ENCODE measurements around the gene TMEM130.
A peak's percentile ranks its signal among the peaks of the same experiment; 100 is the strongest.
"Not testable (repeated sequence)": the region's sequence is repeated elsewhere in the genome, so short reads cannot be mapped to it uniquely, and the experiment has no call there.

Gene TMEM130

DNA sequence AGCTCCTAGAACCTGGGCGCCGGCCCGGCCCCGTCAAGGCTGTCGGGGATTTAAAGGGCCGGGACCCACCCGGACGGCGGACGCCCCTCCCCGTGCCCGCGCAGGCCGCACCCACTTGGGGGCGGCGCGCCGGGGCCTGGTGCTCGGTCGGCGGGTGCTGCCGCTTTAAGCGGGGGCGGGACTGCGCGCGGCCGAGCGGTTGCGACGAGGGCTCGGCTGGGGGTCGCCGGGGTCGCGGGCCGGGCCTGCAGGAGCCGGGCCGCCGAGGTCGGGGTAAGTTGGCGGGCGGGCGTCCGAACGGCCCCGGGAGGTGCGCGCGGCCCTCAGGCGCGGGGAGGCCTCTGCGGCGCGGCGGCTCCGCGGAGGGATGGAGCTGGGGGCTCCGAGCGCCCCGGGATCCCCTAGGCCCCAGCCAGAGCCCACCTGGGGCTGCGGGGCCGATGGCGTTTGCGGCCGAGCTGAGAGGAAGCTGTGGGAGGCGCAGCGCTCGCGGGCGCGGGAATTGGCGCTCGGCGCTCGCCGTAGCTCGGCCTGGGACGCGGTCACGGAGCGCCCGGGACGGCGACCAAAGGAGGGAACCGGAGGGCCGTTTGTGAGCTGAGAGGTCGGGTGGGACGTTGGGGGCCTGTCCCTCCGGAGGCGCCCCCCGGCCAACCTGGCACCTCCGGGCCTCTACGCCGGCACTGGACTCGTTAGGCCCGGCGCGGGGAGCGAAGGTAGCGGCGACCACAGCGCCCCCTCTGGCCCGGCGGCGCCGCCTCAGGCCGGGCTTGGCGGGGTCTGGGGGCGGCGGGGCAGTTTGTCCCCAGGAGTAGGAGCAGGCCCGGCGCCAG lies 8.8 kb upstream of the TMEM130 start, which contains the start of gene TRRAP:
TRRAP (plus strand) TSS at position 168 of the 833 bp plus-strand sequence. CDS start 2,619 bp downstream, outside the sequence.
- peak within 1 kb of the TSS; percentile 85 for H3K4me3 ChIP-seq (ENCODE audit: low read depth, low read length)
- TF ChIP-seq, protein P1, sequence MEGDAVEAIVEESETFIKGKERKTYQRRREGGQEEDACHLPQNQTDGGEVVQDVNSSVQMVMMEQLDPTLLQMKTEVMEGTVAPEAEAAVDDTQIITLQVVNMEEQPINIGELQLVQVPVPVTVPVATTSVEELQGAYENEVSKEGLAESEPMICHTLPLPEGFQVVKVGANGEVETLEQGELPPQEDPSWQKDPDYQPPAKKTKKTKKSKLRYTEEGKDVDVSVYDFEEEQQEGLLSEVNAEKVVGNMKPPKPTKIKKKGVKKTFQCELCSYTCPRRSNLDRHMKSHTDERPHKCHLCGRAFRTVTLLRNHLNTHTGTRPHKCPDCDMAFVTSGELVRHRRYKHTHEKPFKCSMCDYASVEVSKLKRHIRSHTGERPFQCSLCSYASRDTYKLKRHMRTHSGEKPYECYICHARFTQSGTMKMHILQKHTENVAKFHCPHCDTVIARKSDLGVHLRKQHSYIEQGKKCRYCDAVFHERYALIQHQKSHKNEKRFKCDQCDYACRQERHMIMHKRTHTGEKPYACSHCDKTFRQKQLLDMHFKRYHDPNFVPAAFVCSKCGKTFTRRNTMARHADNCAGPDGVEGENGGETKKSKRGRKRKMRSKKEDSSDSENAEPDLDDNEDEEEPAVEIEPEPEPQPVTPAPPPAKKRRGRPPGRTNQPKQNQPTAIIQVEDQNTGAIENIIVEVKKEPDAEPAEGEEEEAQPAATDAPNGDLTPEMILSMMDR (IDR thresholded peaks at IDR 0.05; ENCODE audit: low read depth, low read length): peak; percentile 62

DNA sequence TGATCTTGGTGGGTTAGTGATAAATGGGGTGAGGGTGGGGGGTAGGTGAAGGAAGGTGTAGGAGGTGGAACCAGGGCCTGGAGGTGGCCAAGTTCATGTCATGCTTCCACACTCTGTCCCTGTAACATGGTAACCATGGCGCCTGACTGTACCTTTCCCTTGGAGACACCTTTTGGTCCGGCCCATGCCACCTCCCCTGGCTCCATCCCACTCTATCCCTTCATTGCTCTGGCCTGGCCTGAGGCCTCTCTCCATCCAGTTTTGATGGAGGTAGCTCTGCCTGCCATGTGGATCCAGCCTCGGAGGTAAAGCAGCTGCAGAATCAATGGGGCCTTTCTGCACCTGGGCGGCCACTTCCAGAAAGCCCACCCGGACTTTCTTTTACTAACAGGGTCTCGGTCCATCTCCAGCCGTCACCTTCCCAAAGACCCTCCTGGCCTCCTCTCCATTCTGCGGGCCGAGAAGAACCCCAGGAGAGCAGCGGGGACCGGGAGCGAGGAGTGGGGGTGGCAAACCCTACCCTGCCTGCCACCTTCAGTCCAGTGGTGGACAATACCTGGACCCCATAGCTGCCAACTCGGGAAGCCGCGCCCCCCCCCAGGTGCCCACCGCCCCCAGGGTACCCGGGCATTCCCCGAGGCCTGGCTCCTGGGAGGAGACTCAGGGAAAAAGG lies 8.0 kb upstream of the TMEM130 start:
- TF ChIP-seq, protein P1 (IDR thresholded peaks at IDR 0.05; ENCODE audit: low read depth, low read length): no peak
- peak overlapping the region; percentile 85 for H3K4me3 ChIP-seq (ENCODE audit: low read depth, low read length)

DNA sequence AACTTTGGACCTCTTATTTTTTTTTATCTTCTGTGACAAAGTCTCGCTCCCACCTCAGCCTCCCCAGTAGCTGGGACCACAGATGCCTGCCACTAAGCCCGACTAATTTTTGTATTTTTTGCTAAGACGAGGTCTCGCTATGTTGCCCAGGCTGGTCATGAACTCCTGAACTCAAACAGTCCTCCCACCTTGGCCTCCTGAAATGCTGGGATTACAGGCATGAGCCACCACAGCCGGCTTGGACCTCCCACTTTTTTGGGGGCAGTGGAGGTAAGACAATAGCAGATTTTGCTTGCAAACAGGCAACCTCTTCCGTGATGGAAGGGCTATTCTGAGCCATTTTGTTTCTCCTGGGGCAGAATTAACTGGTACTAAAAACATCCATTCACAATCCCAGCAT lies 7.3 kb upstream of the TMEM130 start:
- H3K4me3 ChIP-seq (ENCODE audit: low read depth, low read length): no peak overlapping the region
- TF ChIP-seq, protein P1 (IDR thresholded peaks at IDR 0.05; ENCODE audit: low read depth, low read length): no peak

DNA sequence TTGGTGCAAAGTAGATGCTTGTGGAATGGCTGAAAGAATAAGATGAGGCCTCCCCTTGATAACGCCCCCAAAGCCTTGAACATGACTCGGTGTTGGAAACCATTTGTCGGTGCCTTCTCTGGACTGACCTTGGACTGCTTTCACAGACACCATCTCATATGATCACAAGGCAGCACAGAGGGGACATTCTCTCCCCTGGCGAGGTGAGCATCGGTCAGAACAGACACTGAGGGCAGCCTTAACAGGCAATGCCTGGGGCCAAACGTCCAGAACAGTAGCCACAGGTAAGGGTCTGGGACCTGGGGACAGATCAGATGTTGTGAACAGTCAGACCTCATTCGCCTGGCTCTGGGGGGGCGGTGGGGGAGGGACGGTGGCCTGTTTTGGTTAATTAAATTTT lies 5.7 kb upstream of the TMEM130 start:
- TF ChIP-seq, protein P1 (IDR thresholded peaks at IDR 0.05; ENCODE audit: low read depth, low read length): no peak
- H3K4me3 ChIP-seq (ENCODE audit: low read depth, low read length): no peak overlapping the region

DNA sequence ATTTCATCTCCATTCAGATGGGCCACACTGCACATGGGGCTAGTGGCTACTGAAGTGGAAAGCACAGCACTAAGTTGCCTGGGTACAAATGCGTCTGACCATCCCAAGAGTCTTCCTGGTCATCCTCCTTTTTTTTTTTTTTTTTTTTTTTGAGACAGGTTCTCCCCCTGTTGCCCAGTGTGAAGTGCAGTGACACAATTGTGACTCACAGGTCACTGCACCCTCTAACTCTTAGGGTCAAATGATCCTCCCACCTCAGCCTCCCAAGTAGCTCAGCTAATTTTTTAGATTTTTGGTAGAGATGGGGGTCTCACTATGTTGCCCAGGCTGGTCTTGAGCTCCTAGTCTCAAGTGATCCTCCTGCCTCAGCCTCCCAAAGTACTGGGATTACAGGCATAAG lies 5.1 kb upstream of the TMEM130 start:
- no peak overlapping the region for H3K4me3 ChIP-seq (ENCODE audit: low read depth, low read length)
- TF ChIP-seq, protein P1 (IDR thresholded peaks at IDR 0.05; ENCODE audit: low read depth, low read length): no peak

DNA sequence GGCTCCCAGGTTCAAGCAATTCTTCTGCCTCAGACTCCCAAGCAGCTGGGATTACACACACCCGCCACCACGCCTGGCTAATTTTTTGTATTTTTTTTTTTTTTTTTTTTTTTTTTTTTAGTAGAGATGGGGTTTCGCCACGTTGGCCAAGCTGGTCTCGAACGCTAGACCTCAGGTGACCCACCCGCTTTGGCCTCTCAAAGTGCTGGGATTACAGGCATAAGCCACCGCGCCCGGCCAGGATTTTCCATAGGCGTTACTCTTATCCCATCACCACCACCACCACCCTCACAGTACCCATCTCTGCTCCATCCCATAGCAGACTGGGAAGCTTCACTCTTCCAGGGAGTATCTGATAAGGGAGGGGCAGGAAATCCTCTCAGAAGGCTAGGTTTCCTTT lies 3.8 kb upstream of the TMEM130 start:
- not testable (repeated sequence) for H3K4me3 ChIP-seq (ENCODE audit: low read depth, low read length)

DNA sequence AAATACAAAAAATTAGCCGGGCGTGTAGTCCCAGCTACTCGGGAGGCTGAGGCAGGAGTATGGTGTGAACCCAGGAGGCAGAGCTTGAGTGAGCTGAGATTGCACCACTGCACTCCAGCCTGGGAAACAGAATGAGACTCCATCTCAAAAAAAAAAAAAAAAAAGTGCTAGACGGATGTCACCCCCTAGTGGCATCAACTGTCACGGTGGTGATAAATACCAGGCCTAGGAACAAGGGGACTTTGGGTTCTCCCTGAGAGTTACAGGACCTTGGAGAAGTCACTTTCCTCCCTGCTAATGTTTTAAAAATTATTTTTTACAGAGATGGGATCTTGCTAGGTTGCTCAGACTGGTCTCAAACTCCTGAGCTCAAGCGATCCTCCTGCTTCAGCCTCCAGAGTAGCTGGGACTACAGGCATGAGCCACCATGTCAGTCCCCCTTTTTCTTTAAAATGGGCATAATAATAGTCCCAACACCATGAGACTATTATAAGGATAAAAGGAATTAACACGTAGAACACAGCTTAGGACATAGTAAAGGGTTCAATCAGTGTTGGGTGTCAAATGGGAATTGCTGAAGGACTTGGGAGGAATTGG lies 2.6 kb upstream of the TMEM130 start:
- TF ChIP-seq, protein P1 (IDR thresholded peaks at IDR 0.05; ENCODE audit: low read depth, low read length): no peak
- H3K4me3 ChIP-seq (ENCODE audit: low read depth, low read length): no peak overlapping the region
